B cell (primary cell): ENCODE results near the gene GATAD2B.

Experiments
- EZH2 ChIP-seq: IDR thresholded peaks from 2 replicates; pipeline ENCODE4 v1.6.1; 2012; ENCODE audit warnings: borderline replicate concordance, low read depth, mild to moderate bottlenecking, moderate library complexity, low read length; ENCODE audit not compliant: insufficient read depth, poor library complexity, severe bottlenecking
- TF ChIP-seq, protein P1 (sequence below): fragments of 200-600 bp; IDR thresholded peaks from one replicate; pipeline ENCODE4 v1.8.0; 2022; ENCODE audit warnings: antibody characterized with exemption, mild to moderate bottlenecking

DNA sequence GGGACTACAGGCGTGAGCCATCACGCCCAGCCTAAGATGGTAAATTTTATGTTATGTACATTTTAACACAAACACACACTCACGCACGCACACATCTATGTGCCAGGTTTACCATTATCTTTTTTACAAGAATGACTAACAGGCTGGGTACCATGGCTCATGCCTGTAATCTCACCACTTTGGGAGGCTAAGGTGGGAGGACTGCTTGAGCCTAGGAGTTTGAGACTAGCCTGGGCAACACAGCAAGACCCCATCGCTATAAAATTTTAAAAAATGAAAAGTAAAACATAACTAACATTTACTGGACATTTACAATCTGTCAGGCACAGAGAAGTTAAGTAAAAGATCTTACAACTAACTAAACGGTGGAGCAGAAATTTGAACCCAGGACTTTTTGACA, 14.7 kb downstream of the GATAD2B start:
- TF ChIP-seq, protein P1, sequence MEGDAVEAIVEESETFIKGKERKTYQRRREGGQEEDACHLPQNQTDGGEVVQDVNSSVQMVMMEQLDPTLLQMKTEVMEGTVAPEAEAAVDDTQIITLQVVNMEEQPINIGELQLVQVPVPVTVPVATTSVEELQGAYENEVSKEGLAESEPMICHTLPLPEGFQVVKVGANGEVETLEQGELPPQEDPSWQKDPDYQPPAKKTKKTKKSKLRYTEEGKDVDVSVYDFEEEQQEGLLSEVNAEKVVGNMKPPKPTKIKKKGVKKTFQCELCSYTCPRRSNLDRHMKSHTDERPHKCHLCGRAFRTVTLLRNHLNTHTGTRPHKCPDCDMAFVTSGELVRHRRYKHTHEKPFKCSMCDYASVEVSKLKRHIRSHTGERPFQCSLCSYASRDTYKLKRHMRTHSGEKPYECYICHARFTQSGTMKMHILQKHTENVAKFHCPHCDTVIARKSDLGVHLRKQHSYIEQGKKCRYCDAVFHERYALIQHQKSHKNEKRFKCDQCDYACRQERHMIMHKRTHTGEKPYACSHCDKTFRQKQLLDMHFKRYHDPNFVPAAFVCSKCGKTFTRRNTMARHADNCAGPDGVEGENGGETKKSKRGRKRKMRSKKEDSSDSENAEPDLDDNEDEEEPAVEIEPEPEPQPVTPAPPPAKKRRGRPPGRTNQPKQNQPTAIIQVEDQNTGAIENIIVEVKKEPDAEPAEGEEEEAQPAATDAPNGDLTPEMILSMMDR: no peak
- no peak for TF ChIP-seq EZH2
